Measurements from ENCODE around the gene FNBP1L. TPM values are rescaled to one million over a fixed set of nuclear protein-coding genes. Genes with fewer than 3 reads are reported as not detected.
"Not testable (repeated sequence)": the region's sequence is repeated elsewhere in the genome, so short reads cannot be mapped to it uniquely, and the experiment has no call there.

The FNBP1L gene
- total and polyA plus RNA-seq, 2 of the 8 experiments (the other 6 are each of a cell fraction or from before 2014, with no cell fraction given): 48.9 to 95.9 TPM

DNA sequence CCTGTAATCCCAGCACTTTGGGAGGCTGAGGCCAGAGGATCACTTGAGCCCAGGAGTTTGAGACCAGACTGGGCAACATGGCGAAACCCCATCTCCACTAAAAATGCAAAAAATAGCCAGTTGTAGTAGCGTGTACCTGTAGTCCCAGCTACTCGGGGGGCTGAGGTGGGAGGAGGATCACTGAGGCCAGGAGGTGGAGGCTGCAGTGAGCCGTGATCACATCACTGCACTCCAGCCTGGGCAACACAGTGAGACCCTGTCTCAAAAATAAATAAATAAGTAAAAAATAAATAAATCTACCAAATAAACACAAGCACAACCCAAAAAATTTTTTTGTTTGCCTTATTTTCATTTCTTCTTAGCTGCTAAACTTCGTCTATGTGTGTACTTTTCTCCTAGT, 34.0 kb downstream of the FNBP1L start:
- peaks cover 8 to 11% of the 10 kb centered on the region in 2 experiments; a peak in 2 of 4 replicates for H3K9me3 ChIP-seq (ENCODE audit: insufficient read depth in 2 of 2, low read depth in 1 of 2, low read length in 1 of 2)

More for the DNA sequence above, 34.0 kb downstream of the FNBP1L start:
- FAIRE-seq; H4K5ac ChIP-seq (ENCODE audit: insufficient read length, low read depth, low read length); H3K27ac ChIP-seq (ENCODE audit: low read depth, low read length); H3K18ac ChIP-seq (ENCODE audit: extremely low read depth, low read length); H2AK5ac ChIP-seq (ENCODE audit: low read depth, low read length); H3K56ac ChIP-seq (replicated peaks; ENCODE audit: insufficient read length, low read depth, low read length); H3K9ac ChIP-seq (replicated peaks in 1 of 4; ENCODE audit: extremely low read depth in 1 of 4, low read depth in 3 of 4, low read length in 3 of 4); H3K4me3 ChIP-seq (ENCODE audit: extremely low read depth in 1 of 4, insufficient read depth in 2 of 4, low read depth in 3 of 4, low read length in 4 of 4); H2BK5ac ChIP-seq (ENCODE audit: low read depth, low read length); H3K27me3 ChIP-seq (replicated peaks in 1 of 4; ENCODE audit: control insufficient read depth in 3 of 4, extremely low read depth in 1 of 4, insufficient read depth in 3 of 4, low read length in 3 of 4); CTCF ChIA-PET (ENCODE audit: partially characterized antibody); H4K8ac ChIP-seq (ENCODE audit: extremely low read depth, insufficient read depth, low read length); H3K23me2 ChIP-seq (ENCODE audit: low read depth, low read length); H2BK12ac ChIP-seq (ENCODE audit: low read depth, low read length); H3K4me1 ChIP-seq (replicated peaks in 1 of 4; ENCODE audit: control insufficient read depth in 3 of 4, insufficient read depth in 4 of 4, low read length in 3 of 4); DNase-seq (ENCODE audit: low read depth in 1 of 2, low spot score in 2 of 2); POLR2A ChIA-PET (ENCODE audit: partially characterized antibody); H2BK15ac ChIP-seq (ENCODE audit: low read length); H3K36me3 ChIP-seq (ENCODE audit: control insufficient read depth in 2 of 4, insufficient read depth in 4 of 4, low read length in 3 of 4); H3K79me1 ChIP-seq (ENCODE audit: low read depth, low read length); H3K23ac ChIP-seq (ENCODE audit: insufficient read length); H4K91ac ChIP-seq (replicated peaks; ENCODE audit: insufficient read length, low read length); H3K4ac ChIP-seq (replicated peaks; ENCODE audit: insufficient read length, low read depth, low read length); H3K4me2 ChIP-seq (ENCODE audit: insufficient read depth in 1 of 2, low read depth in 2 of 2, low read length in 2 of 2); H2AFZ ChIP-seq (ENCODE audit: low read length); H2BK120ac ChIP-seq (replicated peaks; ENCODE audit: low read depth, low read length); H2BK20ac ChIP-seq (ENCODE audit: low read length); H3K14ac ChIP-seq (ENCODE audit: insufficient read length): not testable (repeated sequence)
- Histone ChIP-seq H4K20me1 (replicated peaks in 1 of 2; ENCODE audit: control insufficient read depth in 1 of 2, insufficient read depth in 2 of 2, low read length in 2 of 2) (peaks cover 7 to 13% of the 10 kb centered on the region in 2 experiments), H3K79me2 (ENCODE audit: control insufficient read depth in 1 of 2, insufficient read depth in 2 of 2, low read length in 2 of 2) (peaks cover 17 to 98% of the 10 kb centered on the region in 2 experiments)
- 99% methylated on average over 5 of the region's 5 CpGs; no CpG with 5 or more reads in 1 of the 2 experiments for WGBS, 2 experiments (ENCODE audit: extremely low coverage in 1 of 2, insufficient coverage in 1 of 2, insufficient read length in 1 of 2, insufficient replicate concordance in 2 of 2, low coverage in 1 of 2, low lambda C conversion rate in 2 of 2, missing lambda C conversion rate in 1 of 2)

Data from H1 (cell line).